Chondrocyte (in vitro differentiated cells): ENCODE measurements around the gene PBRM1. TPM values are rescaled to one million over a fixed set of nuclear protein-coding genes. Genes with fewer than 3 reads are reported as not detected.

Experiments
- DNase-seq: peaks from one replicate; pipeline ENCODE4 v3.0.0; 2021; ENCODE audit warnings: mixed read lengths, low spot score
- H3K27ac Mint-ChIP-seq: one replicate; pipeline ENCODE4 v1.8.0; 2021; ENCODE audit warnings: mild to moderate bottlenecking, moderate library complexity, mixed read lengths; ENCODE audit not compliant: unreplicated experiment
- H3K27me3 Mint-ChIP-seq: 2 replicates; pipeline ENCODE4 v1.8.0; 2021; ENCODE audit warnings: low read depth, mixed read lengths
- H3K36me3 Mint-ChIP-seq: 2 replicates; pipeline ENCODE4 v1.8.0; 2021; ENCODE audit warnings: low read depth, mixed read lengths
- H3K4me1 Mint-ChIP-seq: 2 replicates; pipeline ENCODE4 v1.8.0; 2021; ENCODE audit warnings: low read depth, mild to moderate bottlenecking, mixed read lengths
- H3K4me3 Mint-ChIP-seq: one replicate; pipeline ENCODE4 v1.8.0; 2021; ENCODE audit warnings: mild to moderate bottlenecking, moderate library complexity, mixed read lengths; ENCODE audit not compliant: unreplicated experiment
- H3K9me3 Mint-ChIP-seq: 2 replicates; pipeline ENCODE4 v1.8.0; 2021; ENCODE audit warnings: low read depth, mixed read lengths
- total RNA-seq: library from RNA; stranded (reverse); gene quantifications from 3 replicates; pipeline ENCODE4 v1.2.1, GENCODE V29; 2021
- TF ChIP-seq, protein P1 (sequence below): fragments of 200-600 bp; sonication (generic); IDR thresholded peaks from 2 replicates; pipeline ENCODE4 v1.5.0; 2021; ENCODE audit warnings: antibody characterized with exemption, mild to moderate bottlenecking, moderate library complexity

PBRM1 gene
- total RNA-seq, 1 donor from 2014 or later = 69.0 TPM

DNA sequence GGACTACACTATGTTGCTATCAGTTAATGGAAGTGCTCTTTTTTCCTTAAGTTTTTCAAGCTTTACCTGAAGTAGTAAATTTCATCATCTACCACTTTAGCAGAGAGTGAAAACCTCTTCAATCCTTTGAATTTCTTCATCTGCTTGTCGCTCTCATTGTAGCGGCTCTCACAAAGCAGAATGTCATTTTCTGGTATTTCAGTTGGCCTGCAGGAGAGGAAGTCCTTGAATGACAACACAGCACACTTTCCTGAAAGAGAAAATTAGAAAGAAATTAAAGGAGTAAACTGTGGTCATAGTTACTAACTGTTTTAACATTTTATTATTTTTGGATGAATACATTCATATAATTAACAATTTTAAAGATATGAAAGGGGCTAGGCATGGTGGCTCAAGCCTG is 121.7 kb downstream of the PBRM1 start:
- Mint-ChIP-seq H3K36me3 (peaks cover 27% of the 10 kb centered on the region), H3K27ac (no peak overlapping the region), H3K4me3 (no peak overlapping the region), H3K9me3 (no peaks in the 10 kb centered on the region), H3K27me3 (no peaks in the 10 kb centered on the region), H3K4me1 (no peaks in the 10 kb centered on the region)
- DNase-seq = no peak
- TF ChIP-seq, protein P1, sequence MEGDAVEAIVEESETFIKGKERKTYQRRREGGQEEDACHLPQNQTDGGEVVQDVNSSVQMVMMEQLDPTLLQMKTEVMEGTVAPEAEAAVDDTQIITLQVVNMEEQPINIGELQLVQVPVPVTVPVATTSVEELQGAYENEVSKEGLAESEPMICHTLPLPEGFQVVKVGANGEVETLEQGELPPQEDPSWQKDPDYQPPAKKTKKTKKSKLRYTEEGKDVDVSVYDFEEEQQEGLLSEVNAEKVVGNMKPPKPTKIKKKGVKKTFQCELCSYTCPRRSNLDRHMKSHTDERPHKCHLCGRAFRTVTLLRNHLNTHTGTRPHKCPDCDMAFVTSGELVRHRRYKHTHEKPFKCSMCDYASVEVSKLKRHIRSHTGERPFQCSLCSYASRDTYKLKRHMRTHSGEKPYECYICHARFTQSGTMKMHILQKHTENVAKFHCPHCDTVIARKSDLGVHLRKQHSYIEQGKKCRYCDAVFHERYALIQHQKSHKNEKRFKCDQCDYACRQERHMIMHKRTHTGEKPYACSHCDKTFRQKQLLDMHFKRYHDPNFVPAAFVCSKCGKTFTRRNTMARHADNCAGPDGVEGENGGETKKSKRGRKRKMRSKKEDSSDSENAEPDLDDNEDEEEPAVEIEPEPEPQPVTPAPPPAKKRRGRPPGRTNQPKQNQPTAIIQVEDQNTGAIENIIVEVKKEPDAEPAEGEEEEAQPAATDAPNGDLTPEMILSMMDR = no peak

DNA sequence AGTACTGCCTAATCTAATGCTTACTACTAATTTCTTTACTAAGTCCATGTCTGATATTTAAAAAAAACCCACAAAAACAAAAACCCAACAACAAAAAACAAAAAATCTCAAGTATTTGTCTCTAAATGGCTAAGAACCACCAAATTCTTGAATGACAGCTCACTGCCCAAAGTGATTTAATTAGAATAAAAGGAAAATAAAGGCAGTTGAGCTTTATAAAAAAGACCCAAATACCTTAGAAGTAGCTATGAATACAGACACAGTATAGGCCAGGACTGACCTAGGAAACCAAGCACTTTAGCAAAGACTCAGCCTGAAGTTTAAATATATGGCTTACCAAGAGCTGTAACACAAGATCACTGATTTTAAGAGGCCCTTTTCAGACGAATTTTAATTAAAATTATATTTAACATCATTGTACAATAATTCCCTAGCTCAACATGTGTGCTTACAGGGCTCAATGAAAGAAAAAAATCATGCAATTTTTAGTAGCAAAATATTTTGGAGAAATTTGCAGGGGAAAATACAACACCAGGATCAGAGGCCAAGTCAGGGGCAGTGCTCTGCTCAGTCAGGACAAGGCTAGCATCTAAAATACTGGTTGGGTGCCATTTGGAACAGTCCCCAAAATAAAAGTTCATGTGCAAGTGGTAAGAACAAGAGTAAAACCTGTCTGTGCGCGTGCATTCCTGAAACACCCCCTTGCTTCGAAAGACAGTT is 124.5 kb downstream of the PBRM1 start:
- TF ChIP-seq, protein P1 = no peak
- Mint-ChIP-seq H3K4me3 (no peak overlapping the region), H3K27ac (no peak overlapping the region), H3K36me3 (peaks cover 29% of the 10 kb centered on the region), H3K4me1 (no peaks in the 10 kb centered on the region), H3K9me3 (no peaks in the 10 kb centered on the region), H3K27me3 (no peaks in the 10 kb centered on the region)
- no peak for DNase-seq

DNA sequence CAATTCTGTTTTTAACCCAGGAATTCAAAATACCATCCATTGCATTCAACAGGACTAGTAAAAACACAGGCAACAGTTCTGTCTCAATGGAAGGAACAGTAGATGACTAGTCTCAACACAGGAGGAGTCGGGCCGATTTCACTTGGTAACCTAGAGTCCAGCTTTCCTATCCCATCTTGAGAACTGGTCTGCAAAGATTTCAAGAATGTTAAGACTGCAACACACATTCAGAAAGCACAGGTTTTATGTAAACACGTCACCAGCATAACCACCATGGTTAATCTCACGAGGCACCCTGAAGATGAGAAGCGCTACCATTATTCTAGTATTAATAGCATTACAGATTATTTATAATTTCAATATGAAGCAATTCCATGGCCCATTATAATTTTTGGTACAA is 127.3 kb downstream of the PBRM1 start:
- Mint-ChIP-seq H3K27ac (no peak overlapping the region), H3K36me3 (peaks cover 32% of the 10 kb centered on the region), H3K4me1 (no peaks in the 10 kb centered on the region), H3K4me3 (no peak overlapping the region), H3K27me3 (no peaks in the 10 kb centered on the region), H3K9me3 (no peaks in the 10 kb centered on the region)
- DNase-seq = no peak
- TF ChIP-seq, protein P1 = no peak

DNA sequence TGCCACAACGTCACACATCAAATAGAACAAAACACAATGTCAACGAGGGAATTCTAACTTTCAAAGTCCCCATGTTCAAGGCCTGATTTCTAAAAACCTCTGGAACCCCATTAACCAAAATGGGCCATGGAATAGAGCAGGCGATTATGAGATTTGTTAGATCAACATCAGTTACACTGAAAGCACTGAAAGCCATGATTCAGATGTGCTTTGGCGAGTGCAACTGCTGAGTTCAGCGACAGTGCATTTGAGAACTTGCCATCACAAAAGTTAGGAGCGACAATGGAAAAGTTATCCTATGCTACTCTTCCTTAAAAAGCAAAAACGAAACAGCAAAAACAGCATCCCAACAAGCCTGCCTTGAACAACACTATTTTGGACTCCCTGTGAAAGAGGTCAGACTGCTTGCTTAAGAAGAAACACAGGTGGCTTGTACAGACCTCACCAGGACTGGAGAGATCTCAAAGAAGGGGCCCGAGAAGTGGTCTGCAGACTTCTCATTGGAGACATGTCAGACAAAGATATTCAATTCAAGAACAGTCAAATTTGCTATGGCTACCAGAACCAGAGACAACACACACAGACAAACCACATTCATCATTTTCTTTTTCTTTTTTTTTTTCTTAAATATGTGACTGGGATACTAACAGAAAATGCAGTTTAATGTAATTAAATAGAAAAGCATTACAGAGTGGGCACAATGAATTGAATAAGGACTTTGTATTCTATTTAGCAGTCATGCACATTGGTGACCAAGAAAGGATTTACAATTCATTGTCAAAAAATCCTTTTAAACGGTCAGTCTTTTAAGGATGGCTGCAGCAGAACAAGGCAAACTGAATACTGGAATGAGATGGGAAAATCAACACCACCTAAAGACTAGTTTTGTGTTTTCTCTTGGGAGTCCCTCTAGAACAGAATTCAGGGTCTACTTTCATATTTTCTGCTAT is 128.4 kb downstream of the PBRM1 start:
- no peak for DNase-seq
- Mint-ChIP-seq H3K27ac (no peak overlapping the region), H3K36me3 (peaks cover 24% of the 10 kb centered on the region), H3K4me3 (no peak overlapping the region), H3K9me3 (no peaks in the 10 kb centered on the region), H3K27me3 (no peaks in the 10 kb centered on the region), H3K4me1 (no peaks in the 10 kb centered on the region)
- TF ChIP-seq, protein P1 = no peak

DNA sequence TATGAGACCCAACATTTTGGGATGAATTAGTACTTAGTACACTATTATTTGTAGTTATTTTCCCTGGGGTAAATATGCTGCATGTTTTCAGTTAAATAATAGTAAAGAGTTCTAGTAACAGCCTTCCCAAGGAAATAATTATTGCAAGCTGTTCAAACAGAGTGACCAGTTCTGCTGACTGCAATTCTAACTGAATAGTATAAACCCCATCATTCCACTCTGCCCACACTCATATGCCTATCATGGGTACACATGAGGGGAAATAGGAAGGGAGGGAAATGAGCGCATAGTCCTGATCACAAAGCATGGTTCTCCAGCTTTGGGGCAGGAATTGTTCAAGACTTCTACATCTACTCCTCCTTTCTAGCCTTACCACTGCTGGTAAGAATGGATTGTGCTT is 130.7 kb downstream of the PBRM1 start:
- TF ChIP-seq, protein P1 = no peak
- Mint-ChIP-seq H3K27me3 (no peaks in the 10 kb centered on the region), H3K9me3 (no peaks in the 10 kb centered on the region), H3K36me3 (peaks cover 18% of the 10 kb centered on the region), H3K4me3 (no peak overlapping the region), H3K27ac (no peak overlapping the region), H3K4me1 (no peaks in the 10 kb centered on the region)
- no peak for DNase-seq
